Measurements from ENCODE around the gene PLCB1. TPM values are rescaled to one million over a fixed set of nuclear protein-coding genes. Genes with fewer than 3 reads are reported as not detected.

The PLCB1 gene
- total and polyA plus RNA-seq, 2 donors (not counting 1 experiment from before 2014, with no cell fraction given): 13.4 to 23.3 TPM

- H2AFZ ChIP-seq (ENCODE audit: low read length): no peak overlapping the region
- H3K27ac ChIP-seq (ENCODE audit: insufficient read depth, low read length): no peak overlapping the region
- no peaks in the 10 kb centered on the region for H3K79me2 ChIP-seq (ENCODE audit: control insufficient read depth, insufficient read depth, low read length)
- H3K4me2 ChIP-seq (ENCODE audit: extremely low read depth, insufficient read depth, low read length): no peak overlapping the region
- H4K20me1 ChIP-seq (ENCODE audit: control insufficient read depth, extremely low read depth, insufficient read depth, low read length): no peaks in the 10 kb centered on the region
- H3K9ac ChIP-seq (ENCODE audit: insufficient read depth, low read length): no peak overlapping the region
- TF ChIP-seq CTCF (conservative IDR thresholded peaks at IDR 0.05 in 1 of 2, IDR thresholded peaks at IDR 0.05 in 1 of 2; ENCODE audit: low read depth in 1 of 2, low read length in 2 of 2) (no peak), EZH2 (IDR thresholded peaks at IDR 0.05; ENCODE audit: low read length, missing control alignments) (no peak)
- H3K27me3 ChIP-seq (ENCODE audit: control insufficient read depth, insufficient read depth, low read length): no peaks in the 10 kb centered on the region
- DNase-seq (ENCODE audit: low read depth in 2 of 2): no peak
- H3K4me1 ChIP-seq (ENCODE audit: control insufficient read depth, extremely low read depth, insufficient read depth, low read length): no peaks in the 10 kb centered on the region
- no peaks in the 10 kb centered on the region for H3K36me3 ChIP-seq (ENCODE audit: control insufficient read depth, insufficient read depth, low read length)
- H3K4me3 ChIP-seq (replicated peaks in 1 of 4; ENCODE audit: control extremely low read depth in 1 of 4, insufficient read depth in 1 of 4, low read depth in 3 of 4, low read length in 4 of 4): no peak overlapping the region
- H3K9me3 ChIP-seq (ENCODE audit: control insufficient read depth, insufficient read depth, low read depth, low read length): no peaks in the 10 kb centered on the region
Measured at GRCh38 chr20:8306937-8307336, 174.9 kb downstream of the PLCB1 start.

GRCh38 chr20:8309634-8310033, 177.6 kb downstream of the PLCB1 start:
- H3K4me2 ChIP-seq (ENCODE audit: extremely low read depth, insufficient read depth, low read length): no peak overlapping the region
- H3K36me3 ChIP-seq (ENCODE audit: control insufficient read depth, insufficient read depth, low read length): no peaks in the 10 kb centered on the region
- no peaks in the 10 kb centered on the region for H3K9me3 ChIP-seq (ENCODE audit: control insufficient read depth, insufficient read depth, low read depth, low read length)
- no peak overlapping the region for H3K27ac ChIP-seq (ENCODE audit: insufficient read depth, low read length)
- no peaks in the 10 kb centered on the region for H4K20me1 ChIP-seq (ENCODE audit: control insufficient read depth, extremely low read depth, insufficient read depth, low read length)
- peak in 1 of 2 donors; percentile 53 for DNase-seq (ENCODE audit: low read depth in 2 of 2)
- TF ChIP-seq CTCF (conservative IDR thresholded peaks at IDR 0.05 in 1 of 2, IDR thresholded peaks at IDR 0.05 in 1 of 2; ENCODE audit: low read depth in 1 of 2, low read length in 2 of 2) (no peak), EZH2 (IDR thresholded peaks at IDR 0.05; ENCODE audit: low read length, missing control alignments) (no peak)
- H2AFZ ChIP-seq (ENCODE audit: low read length): no peak overlapping the region
- H3K9ac ChIP-seq (ENCODE audit: insufficient read depth, low read length): no peak overlapping the region
- no peak overlapping the region for H3K4me3 ChIP-seq (replicated peaks in 1 of 4; ENCODE audit: control extremely low read depth in 1 of 4, insufficient read depth in 1 of 4, low read depth in 3 of 4, low read length in 4 of 4)
- H3K79me2 ChIP-seq (ENCODE audit: control insufficient read depth, insufficient read depth, low read length): no peaks in the 10 kb centered on the region
- H3K4me1 ChIP-seq (ENCODE audit: control insufficient read depth, extremely low read depth, insufficient read depth, low read length): no peaks in the 10 kb centered on the region
- H3K27me3 ChIP-seq (ENCODE audit: control insufficient read depth, insufficient read depth, low read length): no peaks in the 10 kb centered on the region

GRCh38 chr20:8310618-8311017, 178.6 kb downstream of the PLCB1 start:
- Histone ChIP-seq H3K9ac (ENCODE audit: insufficient read depth, low read length) (no peak overlapping the region), H3K27me3 (ENCODE audit: control insufficient read depth, insufficient read depth, low read length) (no peaks in the 10 kb centered on the region)
- no peak for TF ChIP-seq CTCF (conservative IDR thresholded peaks at IDR 0.05 in 1 of 2, IDR thresholded peaks at IDR 0.05 in 1 of 2; ENCODE audit: low read depth in 1 of 2, low read length in 2 of 2)
- no peak for TF ChIP-seq EZH2 (IDR thresholded peaks at IDR 0.05; ENCODE audit: low read length, missing control alignments)

More at GRCh38 chr20:8310618-8311017, 178.6 kb downstream of the PLCB1 start:
- H3K9me3 ChIP-seq (ENCODE audit: control insufficient read depth, insufficient read depth, low read depth, low read length): no peaks in the 10 kb centered on the region
- H3K4me3 ChIP-seq (replicated peaks in 1 of 4; ENCODE audit: control extremely low read depth in 1 of 4, insufficient read depth in 1 of 4, low read depth in 3 of 4, low read length in 4 of 4): no peak overlapping the region
- no peaks in the 10 kb centered on the region for H3K79me2 ChIP-seq (ENCODE audit: control insufficient read depth, insufficient read depth, low read length)
- DNase-seq (ENCODE audit: low read depth in 2 of 2): no peak
- no peak overlapping the region for H2AFZ ChIP-seq (ENCODE audit: low read length)
- no peak overlapping the region for H3K27ac ChIP-seq (ENCODE audit: insufficient read depth, low read length)
- H3K36me3 ChIP-seq (ENCODE audit: control insufficient read depth, insufficient read depth, low read length): no peaks in the 10 kb centered on the region
- H3K4me1 ChIP-seq (ENCODE audit: control insufficient read depth, extremely low read depth, insufficient read depth, low read length): no peaks in the 10 kb centered on the region
- H4K20me1 ChIP-seq (ENCODE audit: control insufficient read depth, extremely low read depth, insufficient read depth, low read length): no peaks in the 10 kb centered on the region
- no peak overlapping the region for H3K4me2 ChIP-seq (ENCODE audit: extremely low read depth, insufficient read depth, low read length)
